ENCODE data around the gene SLBP.

SLBP gene

DNA sequence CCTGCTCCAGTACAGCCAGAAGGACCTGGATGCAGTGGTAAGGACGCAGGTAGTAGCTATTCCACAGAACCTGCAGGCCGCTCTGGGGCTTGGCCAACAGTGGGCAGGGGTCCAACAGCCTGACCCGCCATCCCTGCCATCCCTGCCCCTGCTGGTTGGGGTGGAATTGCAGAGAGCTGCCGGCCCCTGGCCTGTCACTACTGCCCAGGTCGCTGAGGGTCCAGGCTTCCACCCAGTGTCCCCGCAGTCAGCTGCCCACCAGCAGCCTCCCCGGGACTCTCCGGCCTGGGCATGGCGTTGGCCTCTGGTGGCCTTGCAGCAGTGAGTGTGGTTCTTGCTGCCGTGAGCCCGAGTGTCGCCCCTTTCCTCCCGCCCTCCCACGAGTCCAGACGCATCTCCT, 25.5 kb upstream of the SLBP start:
- Histone ChIP-seq H3K18ac (ENCODE audit: low read length) (no peak overlapping the region), H3K27ac (ENCODE audit: low read depth, low read length) (no peak overlapping the region), H3K79me2 (ENCODE audit: control insufficient read depth, insufficient read depth, low read length) (no peaks in the 10 kb centered on the region), H3K36me3 (ENCODE audit: control insufficient read depth, insufficient read depth, low read length) (peaks cover 49% of the 10 kb centered on the region), H3K4me2 (ENCODE audit: low read length) (no peak overlapping the region), H3K4me1 (ENCODE audit: control insufficient read depth, low read depth, low read length) (no peaks in the 10 kb centered on the region), H2BK15ac (replicated peaks; ENCODE audit: low read depth) (no peak overlapping the region), H3K4ac (ENCODE audit: low read depth, low read length) (no peak overlapping the region), H4K8ac (ENCODE audit: low read depth, low read length) (no peak overlapping the region), H2AK5ac (ENCODE audit: low read length) (no peak overlapping the region), H3K4me3 (ENCODE audit: low read length) (no peak overlapping the region), H3K27me3 (ENCODE audit: insufficient read depth, low read length, poor library complexity) (no peaks in the 10 kb centered on the region), H3K9ac (ENCODE audit: low read length) (no peak overlapping the region), H2BK5ac (ENCODE audit: low read length) (no peak overlapping the region), H2BK120ac (ENCODE audit: low read depth, low read length) (no peak overlapping the region), H3K79me1 (ENCODE audit: low read length) (no peaks in the 10 kb centered on the region), H3K56ac (ENCODE audit: low read length) (no peak overlapping the region), H4K5ac (ENCODE audit: low read length) (no peak overlapping the region), H3K23ac (ENCODE audit: low read length) (no peak overlapping the region)
- no CpG with 5 or more reads among the region's 15 CpGs for WGBS (ENCODE audit: extremely low coverage, insufficient coverage, low lambda C conversion rate)
- DNase-seq = no peak

GRCh38 chr4:1736812-1737211, 24.7 kb upstream of the SLBP start:
- Histone ChIP-seq H3K79me1 (ENCODE audit: low read length) (peaks cover 2% of the 10 kb centered on the region), H3K4me3 (ENCODE audit: low read length) (peak overlapping the region; percentile 11), H3K56ac (ENCODE audit: low read length) (no peak overlapping the region), H3K18ac (ENCODE audit: low read length) (no peak overlapping the region), H3K79me2 (ENCODE audit: control insufficient read depth, insufficient read depth, low read length) (no peaks in the 10 kb centered on the region), H4K8ac (ENCODE audit: low read depth, low read length) (no peak overlapping the region), H2AK5ac (ENCODE audit: low read length) (no peak overlapping the region), H4K5ac (ENCODE audit: low read length) (no peak overlapping the region), H3K27me3 (ENCODE audit: insufficient read depth, low read length, poor library complexity) (no peaks in the 10 kb centered on the region), H3K36me3 (ENCODE audit: control insufficient read depth, insufficient read depth, low read length) (peaks cover 50% of the 10 kb centered on the region), H3K9ac (ENCODE audit: low read length) (no peak overlapping the region), H2BK120ac (ENCODE audit: low read depth, low read length) (no peak overlapping the region), H3K4me1 (ENCODE audit: control insufficient read depth, low read depth, low read length) (no peaks in the 10 kb centered on the region), H3K27ac (ENCODE audit: low read depth, low read length) (no peak overlapping the region), H3K4me2 (ENCODE audit: low read length) (no peak overlapping the region), H3K23ac (ENCODE audit: low read length) (no peak overlapping the region), H2BK5ac (ENCODE audit: low read length) (no peak overlapping the region), H2BK15ac (replicated peaks; ENCODE audit: low read depth) (no peak overlapping the region), H3K4ac (ENCODE audit: low read depth, low read length) (no peak overlapping the region)
- no peak for DNase-seq
- WGBS (ENCODE audit: extremely low coverage, insufficient coverage, low lambda C conversion rate) = no CpG with 5 or more reads among the region's 13 CpGs

- H2BK15ac ChIP-seq (replicated peaks; ENCODE audit: low read depth) = no peak overlapping the region
- H3K23ac ChIP-seq (ENCODE audit: low read length) = no peak overlapping the region
- no peak overlapping the region for H3K56ac ChIP-seq (ENCODE audit: low read length)
- H4K8ac ChIP-seq (ENCODE audit: low read depth, low read length) = no peak overlapping the region
- H2BK120ac ChIP-seq (ENCODE audit: low read depth, low read length) = no peak overlapping the region
- H3K4me2 ChIP-seq (ENCODE audit: low read length) = no peak overlapping the region
- H2BK5ac ChIP-seq (ENCODE audit: low read length) = no peak overlapping the region
- no peaks in the 10 kb centered on the region for H3K4me1 ChIP-seq (ENCODE audit: control insufficient read depth, low read depth, low read length)
- WGBS (ENCODE audit: extremely low coverage, insufficient coverage, low lambda C conversion rate) = no CpG with 5 or more reads among the region's 20 CpGs
- no peak for DNase-seq
- H3K36me3 ChIP-seq (ENCODE audit: control insufficient read depth, insufficient read depth, low read length) = peaks cover 50% of the 10 kb centered on the region
- H3K27ac ChIP-seq (ENCODE audit: low read depth, low read length) = no peak overlapping the region
- H3K4ac ChIP-seq (ENCODE audit: low read depth, low read length) = no peak overlapping the region
- no peak overlapping the region for H3K9ac ChIP-seq (ENCODE audit: low read length)
- peaks cover 8% of the 10 kb centered on the region for H3K79me1 ChIP-seq (ENCODE audit: low read length)
- no peaks in the 10 kb centered on the region for H3K27me3 ChIP-seq (ENCODE audit: insufficient read depth, low read length, poor library complexity)
- H4K5ac ChIP-seq (ENCODE audit: low read length) = no peak overlapping the region
- no peak overlapping the region for H3K18ac ChIP-seq (ENCODE audit: low read length)
- peaks cover 2% of the 10 kb centered on the region for H3K79me2 ChIP-seq (ENCODE audit: control insufficient read depth, insufficient read depth, low read length)
- no peak overlapping the region for H3K4me3 ChIP-seq (ENCODE audit: low read length)
- no peak overlapping the region for H2AK5ac ChIP-seq (ENCODE audit: low read length)
Observed at GRCh38 chr4:1735215-1735614, 23.1 kb upstream of the SLBP start.

GRCh38 chr4:1732911-1733310, 20.8 kb upstream of the SLBP start:
- H3K9ac ChIP-seq (ENCODE audit: low read length) = no peak overlapping the region
- H2BK5ac ChIP-seq (ENCODE audit: low read length) = no peak overlapping the region
- H3K56ac ChIP-seq (ENCODE audit: low read length) = no peak overlapping the region
- no peak overlapping the region for H4K8ac ChIP-seq (ENCODE audit: low read depth, low read length)
- no peak overlapping the region for H3K23ac ChIP-seq (ENCODE audit: low read length)
- no peak overlapping the region for H3K4ac ChIP-seq (ENCODE audit: low read depth, low read length)
- no peak overlapping the region for H2AK5ac ChIP-seq (ENCODE audit: low read length)
- peaks cover 46% of the 10 kb centered on the region for H3K36me3 ChIP-seq (ENCODE audit: control insufficient read depth, insufficient read depth, low read length)
- H3K27ac ChIP-seq (ENCODE audit: low read depth, low read length) = no peak overlapping the region
- H4K5ac ChIP-seq (ENCODE audit: low read length) = no peak overlapping the region
- H2BK120ac ChIP-seq (ENCODE audit: low read depth, low read length) = no peak overlapping the region
- no peak overlapping the region for H3K18ac ChIP-seq (ENCODE audit: low read length)
- no peaks in the 10 kb centered on the region for H3K27me3 ChIP-seq (ENCODE audit: insufficient read depth, low read length, poor library complexity)
- peaks cover 8% of the 10 kb centered on the region for H3K79me1 ChIP-seq (ENCODE audit: low read length)
- H3K4me1 ChIP-seq (ENCODE audit: control insufficient read depth, low read depth, low read length) = no peaks in the 10 kb centered on the region
- no peak overlapping the region for H2BK15ac ChIP-seq (replicated peaks; ENCODE audit: low read depth)
- H3K4me3 ChIP-seq (ENCODE audit: low read length) = no peak overlapping the region
- WGBS (ENCODE audit: extremely low coverage, insufficient coverage, low lambda C conversion rate) = no CpG with 5 or more reads among the region's 10 CpGs
- H3K4me2 ChIP-seq (ENCODE audit: low read length) = no peak overlapping the region
- DNase-seq = no peak
- H3K79me2 ChIP-seq (ENCODE audit: control insufficient read depth, insufficient read depth, low read length) = peaks cover 2% of the 10 kb centered on the region

DNA sequence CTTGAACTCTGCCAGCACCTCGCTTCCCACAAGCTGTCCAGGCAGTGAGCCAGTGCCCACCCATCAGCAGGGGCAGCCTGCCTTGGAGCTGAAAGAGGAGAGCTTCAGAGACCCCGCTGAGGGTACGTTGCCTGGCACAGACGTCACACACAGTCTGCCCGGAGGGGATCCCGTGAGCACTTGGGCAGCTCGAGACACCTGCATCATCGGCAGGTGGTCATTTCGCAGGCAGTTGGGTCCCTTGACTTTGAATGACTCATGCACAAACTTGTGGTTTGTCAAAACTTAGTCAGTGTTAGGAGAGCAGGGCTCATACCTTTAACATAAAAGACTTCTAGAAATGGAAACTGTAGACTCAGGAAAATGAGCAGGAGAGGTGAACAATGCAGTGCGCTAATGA, 19.1 kb upstream of the SLBP start:
- Histone ChIP-seq H3K79me2 (ENCODE audit: control insufficient read depth, insufficient read depth, low read length) (peaks cover 2% of the 10 kb centered on the region), H2BK15ac (replicated peaks; ENCODE audit: low read depth) (no peak overlapping the region), H3K27ac (ENCODE audit: low read depth, low read length) (no peak overlapping the region), H3K36me3 (ENCODE audit: control insufficient read depth, insufficient read depth, low read length) (peaks cover 32% of the 10 kb centered on the region), H3K4me3 (ENCODE audit: low read length) (no peak overlapping the region), H3K4me1 (ENCODE audit: control insufficient read depth, low read depth, low read length) (no peaks in the 10 kb centered on the region), H2AK5ac (ENCODE audit: low read length) (no peak overlapping the region), H3K9ac (ENCODE audit: low read length) (no peak overlapping the region), H2BK5ac (ENCODE audit: low read length) (no peak overlapping the region), H3K23ac (ENCODE audit: low read length) (no peak overlapping the region), H3K4me2 (ENCODE audit: low read length) (no peak overlapping the region), H3K4ac (ENCODE audit: low read depth, low read length) (no peak overlapping the region), H4K5ac (ENCODE audit: low read length) (no peak overlapping the region), H3K27me3 (ENCODE audit: insufficient read depth, low read length, poor library complexity) (no peaks in the 10 kb centered on the region), H3K18ac (ENCODE audit: low read length) (no peak overlapping the region), H4K8ac (ENCODE audit: low read depth, low read length) (no peak overlapping the region), H2BK120ac (ENCODE audit: low read depth, low read length) (no peak overlapping the region), H3K56ac (ENCODE audit: low read length) (no peak overlapping the region), H3K79me1 (ENCODE audit: low read length) (peaks cover 9% of the 10 kb centered on the region)
- DNase-seq = no peak
- WGBS (ENCODE audit: extremely low coverage, insufficient coverage, low lambda C conversion rate) = no CpG with 5 or more reads among the region's 10 CpGs

GRCh38 chr4:1730532-1731135, 18.5 kb upstream of the SLBP start:
- no CpG with 5 or more reads among the region's 16 CpGs for WGBS (ENCODE audit: extremely low coverage, insufficient coverage, low lambda C conversion rate)
- peaks cover 2% of the 10 kb centered on the region for H3K79me2 ChIP-seq (ENCODE audit: control insufficient read depth, insufficient read depth, low read length)
- H3K27ac ChIP-seq (ENCODE audit: low read depth, low read length) = no peak overlapping the region
- no peaks in the 10 kb centered on the region for H3K27me3 ChIP-seq (ENCODE audit: insufficient read depth, low read length, poor library complexity)
- no peak overlapping the region for H3K4me2 ChIP-seq (ENCODE audit: low read length)
- no peak overlapping the region for H2BK15ac ChIP-seq (replicated peaks; ENCODE audit: low read depth)
- no peak overlapping the region for H3K56ac ChIP-seq (ENCODE audit: low read length)
- H3K4me3 ChIP-seq (ENCODE audit: low read length) = no peak overlapping the region
- H3K23ac ChIP-seq (ENCODE audit: low read length) = no peak overlapping the region
- no peak overlapping the region for H3K4ac ChIP-seq (ENCODE audit: low read depth, low read length)
- H4K5ac ChIP-seq (ENCODE audit: low read length) = no peak overlapping the region
- no peak overlapping the region for H3K18ac ChIP-seq (ENCODE audit: low read length)
- H3K4me1 ChIP-seq (ENCODE audit: control insufficient read depth, low read depth, low read length) = no peaks in the 10 kb centered on the region
- H3K79me1 ChIP-seq (ENCODE audit: low read length) = peaks cover 9% of the 10 kb centered on the region
- no peak for DNase-seq
- H4K8ac ChIP-seq (ENCODE audit: low read depth, low read length) = no peak overlapping the region
- peaks cover 30% of the 10 kb centered on the region for H3K36me3 ChIP-seq (ENCODE audit: control insufficient read depth, insufficient read depth, low read length)
- H3K9ac ChIP-seq (ENCODE audit: low read length) = no peak overlapping the region
- H2BK120ac ChIP-seq (ENCODE audit: low read depth, low read length) = no peak overlapping the region
- H2AK5ac ChIP-seq (ENCODE audit: low read length) = no peak overlapping the region
- no peak overlapping the region for H2BK5ac ChIP-seq (ENCODE audit: low read length)
